Prostate gland (tissue), 2 donors: Measurements from ENCODE around the gene CDX1.

Experiments
- POLR2A ChIP-seq: fragments of 450-650 bp; IDR thresholded peaks from one replicate; pipeline ENCODE4 v1.6.1; 2016; ENCODE audit warnings: antibody characterized with exemption, mild to moderate bottlenecking
- POLR2AphosphoS5 ChIP-seq: sonication (generic); formaldehyde crosslinking; IDR thresholded peaks from one replicate; pipeline ENCODE4 v1.6.1; 2017; ENCODE audit warnings: antibody characterized with exemption
- TF ChIP-seq, protein P1 (sequence below), 4 experiments: fragments of 200-600 bp in 2 of 4; fragments of 450-650 bp in 2 of 4; sonication (generic) in 2 of 4; IDR thresholded peaks; 1 replicate in 3 of 4; 2 replicates in 1 of 4; pipeline ENCODE4 v1.5.1; 2016 to 2019; ENCODE audit warnings: antibody characterized with exemption in 4 of 4, mild to moderate bottlenecking in 2 of 4, moderate library complexity in 2 of 4

DNA sequence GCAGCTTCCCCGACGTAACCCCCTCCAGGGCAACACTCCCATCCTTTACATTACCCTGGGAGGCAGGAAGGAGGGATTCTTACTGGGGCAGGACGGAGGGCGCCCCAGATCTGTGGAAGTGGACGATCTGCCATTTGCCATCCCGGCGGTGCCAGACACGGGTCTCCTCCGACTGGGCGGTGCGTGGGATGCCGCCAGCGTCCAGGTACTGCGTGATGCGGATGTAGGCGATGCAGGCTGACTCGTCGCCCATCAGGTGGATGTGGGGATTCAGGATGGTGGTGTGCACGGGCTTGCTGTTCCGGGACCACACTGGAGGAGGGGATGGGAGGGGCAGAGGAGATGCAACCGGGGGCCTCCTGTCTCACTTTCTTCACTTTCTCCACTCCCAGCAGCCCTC is 56.3 kb downstream of the CDX1 start:
- TF ChIP-seq, protein P1, sequence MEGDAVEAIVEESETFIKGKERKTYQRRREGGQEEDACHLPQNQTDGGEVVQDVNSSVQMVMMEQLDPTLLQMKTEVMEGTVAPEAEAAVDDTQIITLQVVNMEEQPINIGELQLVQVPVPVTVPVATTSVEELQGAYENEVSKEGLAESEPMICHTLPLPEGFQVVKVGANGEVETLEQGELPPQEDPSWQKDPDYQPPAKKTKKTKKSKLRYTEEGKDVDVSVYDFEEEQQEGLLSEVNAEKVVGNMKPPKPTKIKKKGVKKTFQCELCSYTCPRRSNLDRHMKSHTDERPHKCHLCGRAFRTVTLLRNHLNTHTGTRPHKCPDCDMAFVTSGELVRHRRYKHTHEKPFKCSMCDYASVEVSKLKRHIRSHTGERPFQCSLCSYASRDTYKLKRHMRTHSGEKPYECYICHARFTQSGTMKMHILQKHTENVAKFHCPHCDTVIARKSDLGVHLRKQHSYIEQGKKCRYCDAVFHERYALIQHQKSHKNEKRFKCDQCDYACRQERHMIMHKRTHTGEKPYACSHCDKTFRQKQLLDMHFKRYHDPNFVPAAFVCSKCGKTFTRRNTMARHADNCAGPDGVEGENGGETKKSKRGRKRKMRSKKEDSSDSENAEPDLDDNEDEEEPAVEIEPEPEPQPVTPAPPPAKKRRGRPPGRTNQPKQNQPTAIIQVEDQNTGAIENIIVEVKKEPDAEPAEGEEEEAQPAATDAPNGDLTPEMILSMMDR (IDR thresholded peaks at IDR 0.05) = no peak
- TF ChIP-seq POLR2AphosphoS5 (no peak), POLR2A (no peak)
